Measurements from ENCODE around the gene MMP14. TPM values are rescaled to one million over a fixed set of nuclear protein-coding genes. Genes with fewer than 3 reads are reported as not detected.
"Not testable (repeated sequence)": the region's sequence is repeated elsewhere in the genome, so short reads cannot be mapped to it uniquely, and the experiment has no call there.

The MMP14 gene
- total and polyA plus RNA-seq, 2 of the 13 experiments (the other 11 are each of a cell fraction or from before 2014, with no cell fraction given) = 5.2 to 9.8 TPM

DNA sequence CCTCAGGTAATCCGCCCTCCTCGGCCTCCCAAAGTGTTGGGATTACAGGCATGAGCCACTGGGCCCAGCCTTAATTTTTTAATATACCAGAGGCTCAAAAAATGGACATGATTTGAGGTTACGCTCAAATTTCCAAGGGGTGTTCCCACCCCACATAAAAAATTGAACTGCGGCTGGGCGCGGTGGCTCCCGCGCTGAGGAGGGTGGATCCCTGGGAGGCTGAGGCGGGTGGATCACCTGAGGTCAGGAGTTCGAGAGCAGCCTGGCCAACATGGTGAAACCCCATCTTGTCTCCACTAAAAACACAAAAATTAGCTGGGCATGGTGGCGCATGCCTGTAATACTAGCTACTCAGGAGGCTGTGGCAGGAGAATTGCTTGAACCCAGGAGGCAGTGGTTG lies 17.9 kb downstream of the MMP14 start:
- in situ Hi-C loops (cut with HindIII; ENCODE audit: extremely low pct_ligation_motif_present, low pct_unique_long_range_greater_than_20kb) = loop anchor here (10.0 kb wide), 1 partner anchor 79 kb away; no protein-coding TSS in a partner anchor
- H3K36me3 ChIP-seq (replicated peaks in 1 of 2; ENCODE audit: control insufficient read depth in 1 of 2, insufficient read depth in 2 of 2, low read length in 2 of 2); H3K4me2 ChIP-seq (ENCODE audit: low read depth, low read length); DNase-seq (ENCODE audit: low spot score); H3K4me3 ChIP-seq (replicated peaks in 1 of 3; ENCODE audit: insufficient read depth in 1 of 3, low read depth in 2 of 3, low read length in 3 of 3); H3K9ac ChIP-seq (ENCODE audit: insufficient read depth, low read depth, low read length); H3K79me2 ChIP-seq (ENCODE audit: insufficient read depth, low read length); H3K9me3 ChIP-seq (ENCODE audit: low read length); FAIRE-seq; H2AFZ ChIP-seq (ENCODE audit: low read length); H4K20me1 ChIP-seq (ENCODE audit: insufficient read depth, low read length); BruUV-seq (replicated peaks); H3K27ac ChIP-seq (ENCODE audit: extremely low read length, insufficient read depth, low read length); ATAC-seq: not testable (repeated sequence)
- TF ChIP-seq ZNF75D (CRISPR knock-in tag; IDR thresholded peaks at IDR 0.05; ENCODE audit: borderline replicate concordance) = 0 out of 2 replicates have a peak, but pooled peaks have one; percentile 48
- 0 out of 2 replicates have a peak, but pooled peaks have one; percentile 29 for TF ChIP-seq HDAC1 (CRISPR knock-in tag; IDR thresholded peaks at IDR 0.05)
- TF ChIP-seq NR2C2 (CRISPR knock-in tag; IDR thresholded peaks at IDR 0.05; ENCODE audit: borderline replicate concordance) = 0 out of 2 replicates have a peak, but pooled peaks have one; percentile 5
- TF ChIP-seq PHF21A (CRISPR knock-in tag; IDR thresholded peaks at IDR 0.05) = 0 out of 2 replicates have a peak, but pooled peaks have one; percentile 2
- 0 out of 2 replicates have a peak, but pooled peaks have one; percentile 45 for TF ChIP-seq ZSCAN30 (CRISPR knock-in tag; IDR thresholded peaks at IDR 0.05)
- Histone ChIP-seq H3K4me1 (ENCODE audit: insufficient read depth, low read length) (peaks cover 35% of the 10 kb centered on the region), H3K27me3 (ENCODE audit: control insufficient read depth in 1 of 2, insufficient read depth in 2 of 2, low read length in 2 of 2) (peaks cover 7 to 20% of the 10 kb centered on the region in 2 experiments; a peak in 4 of 5 replicates)
- intact Hi-C loops (cut with micrococcal nuclease; ENCODE audit: unreplicated experiment) = loop anchor here (5.0 kb wide), 1 partner anchor 467 kb away; no protein-coding TSS in a partner anchor
- 71% methylated on average over 11 of the region's 11 CpGs for WGBS (ENCODE audit: low lambda C conversion rate)
- POLR2A ChIA-PET = interaction anchor here (0.7 to 2.5 kb wide), 9 partner anchors 17 to 265 kb away, joined by 3 to 11 read pairs (median 5); partner anchors contain the start of genes ABHD4, DAD1, LRP10 and MRPL52
- CTCF ChIA-PET (ENCODE audit: low intra/inter-chr PET ratio, low total read pairs) = interaction anchor here (1.0 to 4.3 kb wide), 11 partner anchors 11 to 467 kb away, joined by 3 to 200 read pairs (median 10); partner anchors contain the start of genes MMP14 and SLC7A7

DNA sequence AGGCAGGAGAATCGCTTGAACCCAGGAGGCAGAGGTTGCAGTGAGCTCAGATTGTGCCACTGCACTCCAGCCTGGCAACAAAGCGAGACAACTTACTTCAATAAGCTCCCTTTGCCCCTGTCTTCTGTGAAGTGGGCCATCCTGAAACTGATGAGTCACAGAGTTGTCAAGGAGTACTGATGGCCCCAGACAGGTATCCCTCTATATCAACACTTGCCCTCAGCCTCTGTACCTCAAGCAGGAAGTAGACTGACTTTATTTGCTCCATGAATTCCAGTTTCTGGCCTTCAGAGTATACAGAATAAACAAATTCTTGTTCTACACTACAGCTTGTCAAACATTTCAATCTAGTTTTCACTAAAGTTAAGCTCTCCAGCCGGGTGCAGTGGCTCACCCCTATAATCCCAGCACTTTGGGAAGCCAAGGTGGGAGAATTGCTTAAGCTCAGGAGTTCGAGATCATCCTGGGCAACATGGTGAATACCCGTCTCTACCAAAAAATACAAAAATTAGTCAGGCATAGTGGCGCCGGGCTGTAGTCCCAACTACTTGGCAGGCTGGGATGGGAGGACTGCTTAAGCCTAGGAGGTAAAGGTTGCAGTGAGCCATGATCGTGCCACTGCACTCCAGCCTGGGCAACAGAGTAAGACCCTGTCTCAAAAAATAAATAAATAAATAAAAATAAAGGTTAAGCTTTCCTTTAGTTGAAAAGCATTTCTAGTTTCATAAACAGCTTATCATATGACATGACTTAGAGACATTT lies 18.8 kb downstream of the MMP14 start:
- Histone ChIP-seq H3K4me2 (ENCODE audit: low read depth, low read length) (no peak overlapping the region), H4K20me1 (ENCODE audit: insufficient read depth, low read length) (no peaks in the 10 kb centered on the region), H3K4me3 (replicated peaks in 1 of 3; ENCODE audit: insufficient read depth in 1 of 3, low read depth in 2 of 3, low read length in 3 of 3) (no peak overlapping the region), H3K27me3 (ENCODE audit: control insufficient read depth in 1 of 2, insufficient read depth in 2 of 2, low read length in 2 of 2) (peaks cover 7 to 14% of the 10 kb centered on the region in 2 experiments; a peak in 4 of 5 replicates), H3K9me3 (ENCODE audit: low read length) (no peaks in the 10 kb centered on the region), H2AFZ (ENCODE audit: low read length) (no peak overlapping the region), H3K9ac (ENCODE audit: insufficient read depth, low read depth, low read length) (no peak overlapping the region), H3K27ac (ENCODE audit: extremely low read length, insufficient read depth, low read length) (no peak overlapping the region), H3K36me3 (replicated peaks in 1 of 2; ENCODE audit: control insufficient read depth in 1 of 2, insufficient read depth in 2 of 2, low read length in 2 of 2) (no peaks in the 10 kb centered on the region), H3K4me1 (ENCODE audit: insufficient read depth, low read length) (peaks cover 30% of the 10 kb centered on the region), H3K79me2 (ENCODE audit: insufficient read depth, low read length) (no peaks in the 10 kb centered on the region)
- CTCF ChIA-PET (ENCODE audit: low intra/inter-chr PET ratio, low total read pairs) = interaction anchor here (1.0 to 4.3 kb wide), 5 partner anchors 32 to 298 kb away, joined by 5 to 200 read pairs (median 58); no protein-coding TSS in a partner anchor
- POLR2A ChIA-PET = interaction anchor here (0.7 to 2.5 kb wide), 7 partner anchors 15 to 266 kb away, joined by 3 to 11 read pairs (median 5); partner anchors contain the start of genes ABHD4, DAD1, LRP10 and MRPL52
- peak; percentile 3; the same call in 1 of the 3 replicates for ATAC-seq
- intact Hi-C loops (cut with micrococcal nuclease; ENCODE audit: unreplicated experiment) = loop anchor here (5.0 kb wide), 1 partner anchor 468 kb away; no protein-coding TSS in a partner anchor
- no peak for FAIRE-seq
- no TSS peak for BruUV-seq (replicated peaks)
- peak; percentile 86 for DNase-seq (ENCODE audit: low spot score)
- in situ Hi-C loops (cut with HindIII; ENCODE audit: extremely low pct_ligation_motif_present, low pct_unique_long_range_greater_than_20kb) = loop anchor here (10.0 kb wide), 1 partner anchor 80 kb away; no protein-coding TSS in a partner anchor
- WGBS (ENCODE audit: low lambda C conversion rate) = 35% methylated on average over 8 of the region's 8 CpGs
- TF ChIP-seq, protein P1, sequence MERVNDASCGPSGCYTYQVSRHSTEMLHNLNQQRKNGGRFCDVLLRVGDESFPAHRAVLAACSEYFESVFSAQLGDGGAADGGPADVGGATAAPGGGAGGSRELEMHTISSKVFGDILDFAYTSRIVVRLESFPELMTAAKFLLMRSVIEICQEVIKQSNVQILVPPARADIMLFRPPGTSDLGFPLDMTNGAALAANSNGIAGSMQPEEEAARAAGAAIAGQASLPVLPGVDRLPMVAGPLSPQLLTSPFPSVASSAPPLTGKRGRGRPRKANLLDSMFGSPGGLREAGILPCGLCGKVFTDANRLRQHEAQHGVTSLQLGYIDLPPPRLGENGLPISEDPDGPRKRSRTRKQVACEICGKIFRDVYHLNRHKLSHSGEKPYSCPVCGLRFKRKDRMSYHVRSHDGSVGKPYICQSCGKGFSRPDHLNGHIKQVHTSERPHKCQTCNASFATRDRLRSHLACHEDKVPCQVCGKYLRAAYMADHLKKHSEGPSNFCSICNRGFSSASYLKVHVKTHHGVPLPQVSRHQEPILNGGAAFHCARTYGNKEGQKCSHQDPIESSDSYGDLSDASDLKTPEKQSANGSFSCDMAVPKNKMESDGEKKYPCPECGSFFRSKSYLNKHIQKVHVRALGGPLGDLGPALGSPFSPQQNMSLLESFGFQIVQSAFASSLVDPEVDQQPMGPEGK (CRISPR knock-in tag; IDR thresholded peaks at IDR 0.05) = 0 out of 2 replicates have a peak, but pooled peaks have one; percentile 6
- TF ChIP-seq SNAI1 (CRISPR knock-in tag; IDR thresholded peaks at IDR 0.05; ENCODE audit: borderline replicate concordance) (no peak), RELA (CRISPR knock-in tag; IDR thresholded peaks at IDR 0.05) (no peak)
- TF ChIP-seq, protein P2, sequence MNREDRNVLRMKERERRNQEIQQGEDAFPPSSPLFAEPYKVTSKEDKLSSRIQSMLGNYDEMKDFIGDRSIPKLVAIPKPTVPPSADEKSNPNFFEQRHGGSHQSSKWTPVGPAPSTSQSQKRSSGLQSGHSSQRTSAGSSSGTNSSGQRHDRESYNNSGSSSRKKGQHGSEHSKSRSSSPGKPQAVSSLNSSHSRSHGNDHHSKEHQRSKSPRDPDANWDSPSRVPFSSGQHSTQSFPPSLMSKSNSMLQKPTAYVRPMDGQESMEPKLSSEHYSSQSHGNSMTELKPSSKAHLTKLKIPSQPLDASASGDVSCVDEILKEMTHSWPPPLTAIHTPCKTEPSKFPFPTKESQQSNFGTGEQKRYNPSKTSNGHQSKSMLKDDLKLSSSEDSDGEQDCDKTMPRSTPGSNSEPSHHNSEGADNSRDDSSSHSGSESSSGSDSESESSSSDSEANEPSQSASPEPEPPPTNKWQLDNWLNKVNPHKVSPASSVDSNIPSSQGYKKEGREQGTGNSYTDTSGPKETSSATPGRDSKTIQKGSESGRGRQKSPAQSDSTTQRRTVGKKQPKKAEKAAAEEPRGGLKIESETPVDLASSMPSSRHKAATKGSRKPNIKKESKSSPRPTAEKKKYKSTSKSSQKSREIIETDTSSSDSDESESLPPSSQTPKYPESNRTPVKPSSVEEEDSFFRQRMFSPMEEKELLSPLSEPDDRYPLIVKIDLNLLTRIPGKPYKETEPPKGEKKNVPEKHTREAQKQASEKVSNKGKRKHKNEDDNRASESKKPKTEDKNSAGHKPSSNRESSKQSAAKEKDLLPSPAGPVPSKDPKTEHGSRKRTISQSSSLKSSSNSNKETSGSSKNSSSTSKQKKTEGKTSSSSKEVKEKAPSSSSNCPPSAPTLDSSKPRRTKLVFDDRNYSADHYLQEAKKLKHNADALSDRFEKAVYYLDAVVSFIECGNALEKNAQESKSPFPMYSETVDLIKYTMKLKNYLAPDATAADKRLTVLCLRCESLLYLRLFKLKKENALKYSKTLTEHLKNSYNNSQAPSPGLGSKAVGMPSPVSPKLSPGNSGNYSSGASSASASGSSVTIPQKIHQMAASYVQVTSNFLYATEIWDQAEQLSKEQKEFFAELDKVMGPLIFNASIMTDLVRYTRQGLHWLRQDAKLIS (CRISPR knock-in tag; IDR thresholded peaks at IDR 0.05) = no peak
